HG02571 (cell line): ENCODE results near the gene INKA2.

Source experiments
- ATAC-seq: cut with Tn5 transposase; IDR thresholded peaks from one replicate; pipeline ENCODE4 v1.9.1; 2021; ENCODE audit warnings: mild to moderate bottlenecking, moderate library complexity; ENCODE audit not compliant: unreplicated experiment

The INKA2 gene

GRCh38 chr1:111734426-111734825, 4.8 kb downstream of the INKA2 start:
- no peak for ATAC-seq

GRCh38 chr1:111733992-111734341, 5.2 kb downstream of the INKA2 start:
- ATAC-seq: no peak

GRCh38 chr1:111733183-111733991, 5.8 kb downstream of the INKA2 start:
- ATAC-seq: no peak

GRCh38 chr1:111732718-111733117, 6.5 kb downstream of the INKA2 start:
- no peak for ATAC-seq

GRCh38 chr1:111731956-111732355, 7.2 kb downstream of the INKA2 start:
- no peak for ATAC-seq

GRCh38 chr1:111730706-111731105, 8.5 kb downstream of the INKA2 start:
- ATAC-seq: no peak

- ATAC-seq: no peak
Observed at GRCh38 chr1:111729946-111730681, 9.1 kb downstream of the INKA2 start.

- no peak for ATAC-seq
Observed at GRCh38 chr1:111729271-111729921, 9.8 kb downstream of the INKA2 start.

- no peak for ATAC-seq
Observed at GRCh38 chr1:111727056-111727455, 12.1 kb downstream of the INKA2 start.

GRCh38 chr1:111725192-111725591, 14.0 kb downstream of the INKA2 start:
- ATAC-seq: no peak

- ATAC-seq: no peak
Observed at GRCh38 chr1:111723871-111724270, 15.3 kb downstream of the INKA2 start.

- ATAC-seq: no peak
Observed at GRCh38 chr1:111723091-111723806, 15.9 kb downstream of the INKA2 start.

GRCh38 chr1:111720977-111721786, 18.0 kb downstream of the INKA2 start:
- ATAC-seq: no peak

- ATAC-seq: no peak
Observed at GRCh38 chr1:111720274-111720976, 18.8 kb downstream of the INKA2 start.

- ATAC-seq: no peak
Observed at GRCh38 chr1:111719674-111720132, 19.5 kb downstream of the INKA2 start.

- no peak for ATAC-seq
Observed at GRCh38 chr1:111719135-111719534, 20.1 kb downstream of the INKA2 start.

- ATAC-seq: no peak
Observed at GRCh38 chr1:111717450-111717849, 21.7 kb downstream of the INKA2 start.

GRCh38 chr1:111716333-111716732, 22.9 kb downstream of the INKA2 start:
- no peak for ATAC-seq

GRCh38 chr1:111709986-111710385, 29.2 kb downstream of the INKA2 start:
- no peak for ATAC-seq

- no peak for ATAC-seq
Observed at GRCh38 chr1:111707906-111708305, 31.3 kb downstream of the INKA2 start.
